HEK293T (cell line): ENCODE measurements around the gene MDC1.

Source experiments
- CTCF ChIA-PET: fragments of 350-600 bp; formaldehyde crosslinking; extraction: SDS; loops from one replicate; lab custom pipeline; 2021; ENCODE audit warnings: antibody characterized with exemption, inconsistent platforms; lab: Yijun Ruan, JAX
- POLR2A ChIA-PET: fragments of 350-600 bp; formaldehyde crosslinking; extraction: SDS; loops from one replicate; lab custom pipeline; 2020; ENCODE audit warnings: antibody characterized with exemption, inconsistent platforms; lab: Yijun Ruan, JAX
- DNase-seq: peaks from one replicate; pipeline ENCODE4 v3.0.0; 2012; ENCODE audit warnings: mixed read lengths; ENCODE audit errors: extremely low spot score
- ARNT ChIP-seq: fragments of 450-650 bp; IDR thresholded peaks from 2 replicates; pipeline ENCODE4 v1.6.1; 2017; ENCODE audit warnings: mild to moderate bottlenecking
- BHLHE40 ChIP-seq: fragments of 450-650 bp; IDR thresholded peaks from 2 replicates; pipeline ENCODE4 v1.6.1; 2016; ENCODE audit warnings: mild to moderate bottlenecking, moderate library complexity, borderline replicate concordance
- CTBP1 ChIP-seq: fragments of 450-650 bp; IDR thresholded peaks from 2 replicates; pipeline ENCODE4 v1.6.1; 2016; ENCODE audit warnings: borderline replicate concordance
- ELF4 ChIP-seq: fragments of 450-650 bp; IDR thresholded peaks from 2 replicates; pipeline ENCODE4 v1.6.1; 2017; ENCODE audit warnings: antibody characterized with exemption
- FOXA1 ChIP-seq: fragments of 450-650 bp; IDR thresholded peaks from 2 replicates; pipeline ENCODE4 v1.6.1; 2016; ENCODE audit warnings: mild to moderate bottlenecking
- FOXK2 ChIP-seq: fragments of 450-650 bp; IDR thresholded peaks from 2 replicates; pipeline ENCODE4 v1.6.1; 2016; ENCODE audit warnings: mild to moderate bottlenecking
- FOXM1 ChIP-seq: fragments of 450-650 bp; IDR thresholded peaks from 2 replicates; pipeline ENCODE4 v1.6.1; 2017; ENCODE audit warnings: mild to moderate bottlenecking, borderline replicate concordance
- HDGF ChIP-seq: fragments of 450-650 bp; IDR thresholded peaks from 2 replicates; pipeline ENCODE4 v1.6.1; 2017; ENCODE audit warnings: antibody characterized with exemption, borderline replicate concordance
- L3MBTL2 ChIP-seq: fragments of 450-650 bp; conservative IDR thresholded peaks from 2 replicates; pipeline ENCODE4 v1.6.1; 2016; ENCODE audit warnings: mild to moderate bottlenecking
- LEF1 ChIP-seq: fragments of 450-650 bp; IDR thresholded peaks from 2 replicates; pipeline ENCODE4 v1.6.1; 2017; ENCODE audit warnings: mild to moderate bottlenecking, borderline replicate concordance
- NFRKB ChIP-seq: fragments of 450-650 bp; IDR thresholded peaks from 2 replicates; pipeline ENCODE4 v1.6.1; 2016; ENCODE audit warnings: mild to moderate bottlenecking, moderate library complexity
- PKNOX1 ChIP-seq: fragments of 450-650 bp; IDR thresholded peaks from 2 replicates; pipeline ENCODE4 v1.6.1; 2016
- SP1 ChIP-seq: fragments of 450-650 bp; IDR thresholded peaks from 2 replicates; pipeline ENCODE4 v1.6.1; 2017
- SUZ12 ChIP-seq: fragments of 450-650 bp; IDR thresholded peaks from 2 replicates; pipeline ENCODE4 v1.6.1; 2016; ENCODE audit warnings: mild to moderate bottlenecking
- TARDBP ChIP-seq: fragments of 450-650 bp; IDR thresholded peaks from 2 replicates; pipeline ENCODE4 v1.6.1; 2016
- ZNF384 ChIP-seq: fragments of 450-650 bp; IDR thresholded peaks from 2 replicates; pipeline ENCODE4 v1.6.1; 2016

MDC1 gene

GRCh38 chr6:30747902-30748769 is 31.1 kb upstream of the MDC1 start:
- TF ChIP-seq FOXA1: no peak
- TF ChIP-seq SUZ12: no peak
- TF ChIP-seq BHLHE40: no peak
- no peak for TF ChIP-seq ARNT
- no peak for TF ChIP-seq L3MBTL2
- TF ChIP-seq FOXK2: no peak
- TF ChIP-seq LEF1: no peak
- no peak for TF ChIP-seq NFRKB
- TF ChIP-seq ELF4: no peak
- no peak for TF ChIP-seq HDGF
- no peak for TF ChIP-seq FOXM1
- TF ChIP-seq CTBP1: no peak
- no peak for TF ChIP-seq TARDBP
- TF ChIP-seq PKNOX1: no peak
- no peak for TF ChIP-seq SP1
- POLR2A ChIA-PET: interaction anchor here (1.4 kb wide), 1 partner anchor 16 kb away, joined by 4 read pairs; no protein-coding TSS in a partner anchor
- no peak for DNase-seq
- CTCF ChIA-PET: no interaction called here

DNA sequence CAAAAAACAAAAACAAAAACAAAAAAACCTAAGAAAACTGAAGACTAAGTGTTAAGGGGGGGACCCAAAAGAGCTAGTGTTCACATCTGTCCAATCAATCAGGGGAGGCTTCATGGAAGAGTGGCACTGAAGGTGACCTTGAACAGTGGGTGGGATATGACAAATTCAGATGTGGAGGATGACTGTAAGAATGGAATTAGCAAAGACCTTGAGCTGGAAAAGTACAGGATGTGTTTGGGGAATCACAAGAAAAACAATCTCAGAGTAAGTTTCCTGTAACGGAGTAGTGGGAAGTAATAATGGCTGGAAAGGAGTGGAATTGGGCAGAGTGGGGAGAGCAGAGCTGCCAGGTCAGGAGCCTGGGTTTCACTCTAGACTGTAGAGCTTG is 30.2 kb upstream of the MDC1 start:
- no peak for TF ChIP-seq ARNT
- no peak for TF ChIP-seq L3MBTL2
- no peak for TF ChIP-seq FOXK2
- TF ChIP-seq ELF4: no peak
- TF ChIP-seq NFRKB: no peak
- TF ChIP-seq BHLHE40: no peak
- no peak for TF ChIP-seq SP1
- no peak for TF ChIP-seq TARDBP
- TF ChIP-seq CTBP1: no peak
- TF ChIP-seq LEF1: no peak
- TF ChIP-seq FOXM1: no peak
- POLR2A ChIA-PET: interaction anchor here (0.9 to 1.4 kb wide), 2 partner anchors 17 to 22 kb away, joined by 3 to 4 read pairs; no protein-coding TSS in a partner anchor
- CTCF ChIA-PET: interaction anchor here (1.2 to 1.3 kb wide), 2 partner anchors 8 to 25 kb away, joined by 5 to 10 read pairs; no protein-coding TSS in a partner anchor
- DNase-seq: no peak

GRCh38 chr6:30744054-30744805 is 27.1 kb upstream of the MDC1 start, which contains the start of gene IER3:
Gene IER3, minus strand, starts transcription at chr6:30744547. Its CDS starts 29 bp downstream, at chr6:30744518.
- peak; percentile 42; the same call in 1 of the 2 replicates for TF ChIP-seq L3MBTL2
- TF ChIP-seq PKNOX1: peak; percentile 97
- TF ChIP-seq NFRKB: no peak
- TF ChIP-seq ZNF384: peak; percentile 93; the same call in 1 of the 2 replicates
- POLR2A ChIA-PET: interaction anchor here (0.7 to 2.4 kb wide), 6 partner anchors 8 to 658 kb away, joined by 3 to 8 read pairs (median 4); no protein-coding TSS in a partner anchor
- peak; percentile 76 for DNase-seq
- CTCF ChIA-PET: interaction anchor here (0.6 to 1.0 kb wide), 2 partner anchors 27 to 78 kb away, joined by 3 read pairs; partner anchors contain the start of gene MDC1

GRCh38 chr6:30743099-30744053 is 26.3 kb upstream of the MDC1 start:
- ChIA-PET POLR2A (interaction anchor here (1.0 to 2.4 kb wide), 8 partner anchors 9 to 659 kb away, joined by 3 to 8 read pairs (median 4); partner anchors contain the start of genes DHX16, MRPS18B and TUBB), CTCF (interaction anchor here (1.0 kb wide), 1 partner anchor 79 kb away, joined by 3 read pairs; no protein-coding TSS in a partner anchor)
- peak; percentile 26 for DNase-seq
- TF ChIP-seq LEF1 (no peak), CTBP1 (no peak), ZNF384 (no peak), L3MBTL2 (0 out of 2 replicates have a peak, but pooled peaks have one; percentile 21), PKNOX1 (peak; percentile 73)
